ENCODE data around the gene CATSPERD.

CATSPERD gene

DNA sequence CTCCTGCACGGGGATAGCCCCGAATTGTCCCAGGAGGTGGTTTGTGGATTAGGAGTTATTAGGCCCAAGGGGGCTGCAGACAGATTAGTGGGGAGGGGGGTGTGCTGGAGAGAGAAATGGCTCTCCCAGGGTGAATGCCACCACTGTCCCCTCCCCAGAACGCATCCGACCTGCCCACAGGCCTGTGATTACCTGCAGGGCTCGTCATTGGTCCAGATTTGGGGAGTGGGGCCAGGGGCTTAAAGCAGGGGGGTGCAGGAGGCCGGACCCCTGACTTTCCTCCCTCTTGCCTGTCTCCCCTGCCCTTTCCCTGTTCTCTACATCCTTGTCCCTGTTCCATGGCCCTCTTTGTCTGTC lies 85.7 kb downstream of the CATSPERD start:
- no peak for DNase-seq (ENCODE audit: low read depth, low spot score)
- no peak overlapping the region for H3K27ac ChIP-seq
- H3K9ac ChIP-seq (ENCODE audit: insufficient read length), result no peak overlapping the region
- no peaks in the 10 kb centered on the region for H3K9me3 ChIP-seq (ENCODE audit: low read depth, low read length)
- H3K36me3 ChIP-seq (ENCODE audit: insufficient read depth, low read length), result no peaks in the 10 kb centered on the region
- TF ChIP-seq EZH2 (IDR thresholded peaks at IDR 0.05), result no peak
- no peak for TF ChIP-seq FOXP2 (optimal IDR thresholded peaks at IDR 0.05; ENCODE audit: control extremely low read depth, extremely low read length, insufficient read depth)
- no peak for TF ChIP-seq POLR2AphosphoS5 (IDR thresholded peaks at IDR 0.05; ENCODE audit: borderline replicate concordance, low read depth, low read length)
- peak overlapping the region; percentile 79 for H3K4me3 ChIP-seq

DNA sequence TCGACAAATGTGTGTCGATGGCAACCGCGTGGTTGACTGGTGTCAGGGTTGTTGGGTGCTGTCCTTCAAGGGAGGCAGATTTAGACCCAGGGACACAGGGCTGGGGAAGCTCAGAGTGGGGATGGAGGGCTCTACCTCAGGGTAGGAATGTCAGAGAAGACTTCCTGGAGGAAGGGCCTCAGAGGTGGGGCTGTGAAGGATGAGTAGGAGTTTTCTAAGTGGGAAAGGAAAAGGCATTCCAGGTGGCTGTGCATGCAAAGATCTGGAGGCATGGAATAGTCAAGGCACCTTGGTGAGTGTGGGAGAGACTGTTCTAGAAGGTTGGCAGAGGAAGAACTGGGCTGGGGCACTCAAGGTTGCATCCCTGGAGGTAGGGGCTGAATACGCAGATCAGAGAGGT lies 86.5 kb downstream of the CATSPERD start:
- Histone ChIP-seq H3K9me3 (ENCODE audit: low read depth, low read length) (no peaks in the 10 kb centered on the region), H3K4me3 (no peak overlapping the region), H3K27ac (no peak overlapping the region), H3K36me3 (ENCODE audit: insufficient read depth, low read length) (no peaks in the 10 kb centered on the region), H3K9ac (ENCODE audit: insufficient read length) (no peak overlapping the region)
- TF ChIP-seq FOXP2 (optimal IDR thresholded peaks at IDR 0.05; ENCODE audit: control extremely low read depth, extremely low read length, insufficient read depth), result no peak
- no peak for TF ChIP-seq EZH2 (IDR thresholded peaks at IDR 0.05)
- DNase-seq (ENCODE audit: low read depth, low spot score), result no peak

DNA sequence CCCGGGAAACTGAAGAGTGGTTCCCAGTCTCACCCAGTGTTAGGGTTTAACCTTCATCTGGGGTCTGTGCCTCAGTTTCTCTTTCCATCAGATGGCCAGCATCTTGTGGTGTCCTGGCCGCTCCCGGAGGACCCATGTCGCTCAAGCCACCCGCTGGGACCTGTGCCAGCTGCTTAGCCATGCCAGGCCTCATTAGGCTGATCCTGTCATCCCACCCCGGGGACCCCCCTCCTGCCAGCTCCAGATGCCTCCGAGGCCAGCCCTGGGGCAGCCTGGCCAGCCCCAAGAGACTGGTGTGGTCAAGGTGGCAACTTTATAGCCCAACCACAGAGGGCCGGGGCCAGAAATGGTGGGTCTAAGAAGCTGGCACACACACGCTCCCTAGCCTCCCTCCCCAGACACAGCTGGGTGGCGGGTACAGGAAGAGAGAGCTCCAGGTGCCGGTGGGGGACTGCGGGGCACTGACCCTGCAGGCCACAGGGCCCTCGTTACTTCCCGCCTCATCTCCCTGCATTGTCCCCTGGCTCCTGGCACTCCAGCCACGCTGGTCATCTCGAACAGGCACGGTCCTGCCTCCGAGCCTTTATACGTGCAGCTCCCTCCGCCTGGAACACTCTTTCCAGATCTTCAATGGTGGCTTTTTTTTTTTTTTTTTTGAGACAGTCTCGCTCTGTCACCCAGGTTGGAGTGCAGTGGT lies 87.8 kb downstream of the CATSPERD start:
- TF ChIP-seq EZH2 (IDR thresholded peaks at IDR 0.05) (no peak), FOXP2 (optimal IDR thresholded peaks at IDR 0.05; ENCODE audit: control extremely low read depth, extremely low read length, insufficient read depth) (no peak), POLR2AphosphoS5 (IDR thresholded peaks at IDR 0.05; ENCODE audit: borderline replicate concordance, low read depth, low read length) (no peak)
- no peaks in the 10 kb centered on the region for H3K36me3 ChIP-seq (ENCODE audit: insufficient read depth, low read length)
- DNase-seq (ENCODE audit: low read depth, low spot score), result no peak
- no peak overlapping the region for H3K4me3 ChIP-seq
- no peak overlapping the region for H3K27ac ChIP-seq
- no peak overlapping the region for H3K9ac ChIP-seq (ENCODE audit: insufficient read length)
- H3K9me3 ChIP-seq (ENCODE audit: low read depth, low read length), result no peaks in the 10 kb centered on the region

DNA sequence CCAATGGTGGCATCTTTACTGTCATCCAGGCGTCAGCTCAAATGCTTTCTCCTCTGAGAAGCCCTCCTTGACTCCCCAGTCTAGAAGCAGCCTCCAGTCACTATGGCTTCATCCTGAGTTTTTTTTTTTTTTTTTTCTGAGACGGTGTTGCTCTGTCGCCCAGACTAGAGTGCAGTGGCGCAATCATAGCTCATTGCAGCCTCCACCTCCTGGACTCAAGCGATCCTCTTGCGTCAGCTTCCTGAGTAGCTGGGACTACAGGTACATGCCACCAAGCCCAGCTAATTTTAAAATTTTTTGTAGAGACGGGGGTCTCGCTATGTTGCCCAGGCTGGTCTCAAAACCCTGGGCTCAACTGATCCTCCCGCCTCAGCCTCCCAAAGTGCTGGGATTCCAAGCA lies 88.6 kb downstream of the CATSPERD start:
- H3K27ac ChIP-seq, result no peak overlapping the region
- no peaks in the 10 kb centered on the region for H3K36me3 ChIP-seq (ENCODE audit: insufficient read depth, low read length)
- no peaks in the 10 kb centered on the region for H3K9me3 ChIP-seq (ENCODE audit: low read depth, low read length)
- no peak for DNase-seq (ENCODE audit: low read depth, low spot score)
- H3K4me3 ChIP-seq, result no peak overlapping the region
- TF ChIP-seq POLR2AphosphoS5 (IDR thresholded peaks at IDR 0.05; ENCODE audit: borderline replicate concordance, low read depth, low read length) (no peak), FOXP2 (optimal IDR thresholded peaks at IDR 0.05; ENCODE audit: control extremely low read depth, extremely low read length, insufficient read depth) (no peak), EZH2 (IDR thresholded peaks at IDR 0.05) (no peak)
- H3K9ac ChIP-seq (ENCODE audit: insufficient read length), result no peak overlapping the region

DNA sequence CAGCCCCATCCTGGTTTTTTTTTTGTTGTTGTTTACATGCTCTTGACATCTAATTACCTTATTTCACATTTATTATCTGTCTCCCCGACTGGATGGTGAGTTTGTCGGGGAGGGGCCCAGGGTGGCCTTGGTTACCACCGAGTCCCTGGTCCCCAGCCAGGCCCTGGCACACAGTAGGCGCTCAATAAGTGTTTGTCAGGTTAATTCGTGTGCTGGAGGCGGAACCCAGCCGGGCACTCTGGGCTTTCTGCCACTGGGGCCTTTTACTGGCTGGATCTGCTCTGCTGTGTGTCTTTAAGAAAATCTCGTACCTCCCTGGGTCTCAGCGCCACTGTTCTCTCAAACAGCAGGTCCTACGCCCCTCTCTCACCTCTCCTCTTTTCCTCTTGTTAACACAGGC lies 89.0 kb downstream of the CATSPERD start:
- Histone ChIP-seq H3K9ac (ENCODE audit: insufficient read length) (no peak overlapping the region), H3K36me3 (ENCODE audit: insufficient read depth, low read length) (no peaks in the 10 kb centered on the region), H3K4me3 (no peak overlapping the region), H3K9me3 (ENCODE audit: low read depth, low read length) (no peaks in the 10 kb centered on the region), H3K27ac (no peak overlapping the region)
- TF ChIP-seq POLR2AphosphoS5 (IDR thresholded peaks at IDR 0.05; ENCODE audit: borderline replicate concordance, low read depth, low read length), result no peak
- no peak for TF ChIP-seq EZH2 (IDR thresholded peaks at IDR 0.05)
- no peak for TF ChIP-seq FOXP2 (optimal IDR thresholded peaks at IDR 0.05; ENCODE audit: control extremely low read depth, extremely low read length, insufficient read depth)
- no peak for DNase-seq (ENCODE audit: low read depth, low spot score)

DNA sequence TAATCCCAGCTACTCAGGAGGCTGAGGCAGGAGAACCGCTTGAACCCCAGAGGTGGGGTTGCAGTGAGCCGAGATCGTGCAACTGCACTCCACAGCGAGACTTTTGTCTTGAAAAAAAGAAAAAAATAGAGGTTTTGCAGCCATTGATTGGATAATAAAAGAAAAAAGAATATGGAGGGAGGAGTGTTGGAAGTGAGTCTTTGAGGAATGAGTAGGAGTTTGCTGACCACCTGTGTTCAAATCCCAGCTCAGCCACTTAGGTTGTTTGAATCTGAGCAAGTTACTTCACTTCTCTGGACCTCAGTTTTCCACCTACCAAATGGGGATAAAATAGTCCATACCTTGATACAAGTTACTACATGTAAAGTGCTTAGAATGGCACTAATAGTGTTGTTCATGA lies 90.7 kb downstream of the CATSPERD start:
- Histone ChIP-seq H3K9ac (ENCODE audit: insufficient read length) (no peak overlapping the region), H3K9me3 (ENCODE audit: low read depth, low read length) (no peaks in the 10 kb centered on the region), H3K27ac (no peak overlapping the region), H3K4me3 (no peak overlapping the region), H3K36me3 (ENCODE audit: insufficient read depth, low read length) (no peaks in the 10 kb centered on the region)
- no peak for DNase-seq (ENCODE audit: low read depth, low spot score)
- TF ChIP-seq EZH2 (IDR thresholded peaks at IDR 0.05) (no peak), POLR2AphosphoS5 (IDR thresholded peaks at IDR 0.05; ENCODE audit: borderline replicate concordance, low read depth, low read length) (no peak), FOXP2 (optimal IDR thresholded peaks at IDR 0.05; ENCODE audit: control extremely low read depth, extremely low read length, insufficient read depth) (no peak)

DNA sequence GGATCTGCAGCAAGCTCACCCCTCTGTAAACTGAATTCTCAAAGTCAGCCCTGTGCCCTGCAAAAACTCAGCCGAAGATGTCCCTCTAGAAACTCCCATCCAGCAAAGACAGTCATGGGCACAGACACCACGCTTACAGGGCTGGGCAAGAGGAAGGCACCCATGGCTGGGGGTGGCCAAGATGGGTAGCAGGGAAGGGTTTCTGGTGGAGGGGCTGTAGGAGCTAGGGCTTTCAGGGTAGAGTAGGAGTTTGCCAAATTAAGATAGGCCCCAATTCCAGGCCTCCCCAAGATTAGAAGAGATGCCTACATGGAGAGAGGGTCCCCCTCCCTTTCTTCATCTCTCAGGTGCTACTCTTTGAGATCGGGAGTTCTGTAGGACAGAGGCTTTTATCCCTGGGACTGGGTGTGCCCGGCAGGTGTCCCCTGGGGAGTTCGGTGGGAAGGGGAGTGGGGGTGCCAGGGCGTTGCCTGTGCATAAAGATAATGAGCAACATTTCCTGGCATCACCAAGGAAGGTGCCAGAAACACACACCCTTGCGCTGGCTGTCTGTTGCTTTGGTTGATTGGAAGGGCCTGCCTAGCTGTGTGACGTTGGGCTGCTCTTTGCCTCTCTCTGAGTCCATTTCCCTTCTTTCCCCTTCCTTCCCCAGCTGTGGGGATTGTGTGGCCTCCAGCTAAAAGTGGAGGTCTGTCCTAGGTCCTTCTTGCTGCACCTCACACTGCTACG lies 93.8 kb downstream of the CATSPERD start:
- H3K27ac ChIP-seq, result no peak overlapping the region
- no peak overlapping the region for H3K4me3 ChIP-seq
- no peaks in the 10 kb centered on the region for H3K9me3 ChIP-seq (ENCODE audit: low read depth, low read length)
- TF ChIP-seq FOXP2 (optimal IDR thresholded peaks at IDR 0.05; ENCODE audit: control extremely low read depth, extremely low read length, insufficient read depth), result no peak
- TF ChIP-seq POLR2AphosphoS5 (IDR thresholded peaks at IDR 0.05; ENCODE audit: borderline replicate concordance, low read depth, low read length), result no peak
- no peak for TF ChIP-seq EZH2 (IDR thresholded peaks at IDR 0.05)
- H3K36me3 ChIP-seq (ENCODE audit: insufficient read depth, low read length), result no peaks in the 10 kb centered on the region
- DNase-seq (ENCODE audit: low read depth, low spot score), result no peak
- H3K9ac ChIP-seq (ENCODE audit: insufficient read length), result no peak overlapping the region

DNA sequence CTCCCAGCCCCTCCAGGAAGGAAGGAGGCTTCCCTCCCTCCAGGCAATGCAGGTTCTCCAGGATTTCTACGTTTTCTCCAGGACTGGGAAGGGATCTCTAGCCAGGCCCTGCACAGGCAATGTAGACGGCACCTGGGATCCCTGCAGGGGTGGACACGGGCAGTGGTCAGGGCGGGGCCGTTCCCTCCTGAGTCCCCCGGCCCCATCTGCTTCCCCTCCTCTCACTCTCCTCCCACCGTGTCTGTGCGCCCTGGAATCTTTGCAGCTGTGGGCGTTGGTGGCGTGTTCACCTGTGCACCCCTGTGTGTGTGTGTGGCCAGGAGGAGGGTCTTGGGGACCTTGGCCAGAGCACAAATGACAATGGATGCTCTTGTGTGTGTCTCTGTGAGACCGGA lies 94.4 kb downstream of the CATSPERD start:
- no peaks in the 10 kb centered on the region for H3K9me3 ChIP-seq (ENCODE audit: low read depth, low read length)
- no peak for DNase-seq (ENCODE audit: low read depth, low spot score)
- H3K36me3 ChIP-seq (ENCODE audit: insufficient read depth, low read length), result no peaks in the 10 kb centered on the region
- H3K27ac ChIP-seq, result no peak overlapping the region
- no peak for TF ChIP-seq POLR2AphosphoS5 (IDR thresholded peaks at IDR 0.05; ENCODE audit: borderline replicate concordance, low read depth, low read length)
- TF ChIP-seq EZH2 (IDR thresholded peaks at IDR 0.05), result no peak
- no peak for TF ChIP-seq FOXP2 (optimal IDR thresholded peaks at IDR 0.05; ENCODE audit: control extremely low read depth, extremely low read length, insufficient read depth)
- H3K4me3 ChIP-seq, result no peak overlapping the region
- H3K9ac ChIP-seq (ENCODE audit: insufficient read length), result no peak overlapping the region
